Measurements from ENCODE around the gene VPS8. TPM values are rescaled to one million over a fixed set of nuclear protein-coding genes. Genes with fewer than 3 reads are reported as not detected.

VPS8 gene
- total RNA-seq, 4 donors from 2014 or later: 76.5 to 281 (median 163) TPM

GRCh38 chr3:184823990-184824389 is 12.0 kb downstream of the VPS8 start:
- Histone ChIP-seq H3K36me3 (no peaks in the 10 kb centered on the region), H3K27ac (no peak overlapping the region), H3K9me3 (no peaks in the 10 kb centered on the region), H3K4me3 (no peak overlapping the region), H3K4me1 (no peaks in the 10 kb centered on the region), H3K27me3 (no peaks in the 10 kb centered on the region)
- intact Hi-C loops (cut with DNase I; ENCODE audit: low total_unique reads): no loop called here
- no peak for TF ChIP-seq POLR2A (IDR thresholded peaks at IDR 0.05)
- DNase-seq: no peak

GRCh38 chr3:184825121-184825820 is 13.3 kb downstream of the VPS8 start:
- intact Hi-C loops (cut with DNase I; ENCODE audit: low total_unique reads): no loop called here
- H3K4me1 ChIP-seq: no peaks in the 10 kb centered on the region
- no peaks in the 10 kb centered on the region for H3K27me3 ChIP-seq
- no peak for DNase-seq
- H3K4me3 ChIP-seq: no peak overlapping the region
- no peaks in the 10 kb centered on the region for H3K9me3 ChIP-seq
- no peak for TF ChIP-seq POLR2A (IDR thresholded peaks at IDR 0.05)
- TF ChIP-seq, protein P1, sequence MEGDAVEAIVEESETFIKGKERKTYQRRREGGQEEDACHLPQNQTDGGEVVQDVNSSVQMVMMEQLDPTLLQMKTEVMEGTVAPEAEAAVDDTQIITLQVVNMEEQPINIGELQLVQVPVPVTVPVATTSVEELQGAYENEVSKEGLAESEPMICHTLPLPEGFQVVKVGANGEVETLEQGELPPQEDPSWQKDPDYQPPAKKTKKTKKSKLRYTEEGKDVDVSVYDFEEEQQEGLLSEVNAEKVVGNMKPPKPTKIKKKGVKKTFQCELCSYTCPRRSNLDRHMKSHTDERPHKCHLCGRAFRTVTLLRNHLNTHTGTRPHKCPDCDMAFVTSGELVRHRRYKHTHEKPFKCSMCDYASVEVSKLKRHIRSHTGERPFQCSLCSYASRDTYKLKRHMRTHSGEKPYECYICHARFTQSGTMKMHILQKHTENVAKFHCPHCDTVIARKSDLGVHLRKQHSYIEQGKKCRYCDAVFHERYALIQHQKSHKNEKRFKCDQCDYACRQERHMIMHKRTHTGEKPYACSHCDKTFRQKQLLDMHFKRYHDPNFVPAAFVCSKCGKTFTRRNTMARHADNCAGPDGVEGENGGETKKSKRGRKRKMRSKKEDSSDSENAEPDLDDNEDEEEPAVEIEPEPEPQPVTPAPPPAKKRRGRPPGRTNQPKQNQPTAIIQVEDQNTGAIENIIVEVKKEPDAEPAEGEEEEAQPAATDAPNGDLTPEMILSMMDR (IDR thresholded peaks at IDR 0.05): no peak
- H3K27ac ChIP-seq: no peak overlapping the region
- no peaks in the 10 kb centered on the region for H3K36me3 ChIP-seq

DNA sequence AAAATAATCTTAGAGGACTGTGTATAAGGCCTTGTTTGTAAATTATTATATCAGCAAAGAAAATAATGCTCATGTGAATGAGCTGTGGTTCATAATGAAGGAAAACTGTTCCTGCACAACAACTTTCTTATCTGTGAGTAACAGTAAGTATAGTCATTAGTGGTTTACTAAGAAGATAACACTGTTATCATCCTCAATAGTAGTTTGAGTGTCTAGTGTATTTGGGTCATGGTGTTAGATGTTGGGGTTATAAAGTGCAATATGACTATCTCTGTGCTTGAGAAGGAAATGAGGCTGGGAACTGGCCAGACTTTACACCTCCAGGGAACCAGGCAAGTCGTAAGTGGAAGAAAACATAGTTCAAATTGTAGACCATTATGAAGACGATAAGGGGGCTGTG is 15.6 kb downstream of the VPS8 start:
- Histone ChIP-seq H3K36me3 (no peaks in the 10 kb centered on the region), H3K27ac (no peak overlapping the region), H3K9me3 (no peaks in the 10 kb centered on the region), H3K4me3 (no peak overlapping the region), H3K27me3 (no peaks in the 10 kb centered on the region), H3K4me1 (no peaks in the 10 kb centered on the region)
- intact Hi-C loops (cut with DNase I; ENCODE audit: low total_unique reads): no loop called here
- no peak for TF ChIP-seq POLR2A (IDR thresholded peaks at IDR 0.05)
- TF ChIP-seq, protein P1 (IDR thresholded peaks at IDR 0.05): no peak
- DNase-seq: no peak

DNA sequence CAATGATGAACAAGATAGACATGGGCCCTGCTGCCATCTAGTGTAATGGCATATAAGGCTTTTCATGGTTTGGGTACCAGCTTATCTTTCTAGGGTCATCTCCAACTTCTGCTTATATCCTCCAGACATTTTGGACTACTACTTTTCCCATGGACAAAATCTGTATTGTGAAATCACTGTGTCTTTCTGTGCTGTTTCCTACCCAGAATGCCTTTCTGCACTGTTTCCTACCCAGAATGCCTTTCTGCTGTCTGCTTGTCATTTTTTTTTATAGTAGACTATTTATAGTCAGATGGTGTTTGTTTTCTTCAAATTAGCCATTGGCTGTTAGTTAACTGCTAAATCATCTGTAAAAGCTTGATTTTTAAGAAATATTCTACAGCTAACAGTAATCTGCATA is 20.1 kb downstream of the VPS8 start:
- DNase-seq: no peak
- TF ChIP-seq, protein P1 (IDR thresholded peaks at IDR 0.05): no peak
- no peak for TF ChIP-seq POLR2A (IDR thresholded peaks at IDR 0.05)
- no peaks in the 10 kb centered on the region for H3K9me3 ChIP-seq
- intact Hi-C loops (cut with DNase I; ENCODE audit: low total_unique reads): no loop called here
- H3K27ac ChIP-seq: no peak overlapping the region
- no peaks in the 10 kb centered on the region for H3K36me3 ChIP-seq
- no peaks in the 10 kb centered on the region for H3K4me1 ChIP-seq
- H3K4me3 ChIP-seq: no peak overlapping the region
- H3K27me3 ChIP-seq: no peaks in the 10 kb centered on the region

DNA sequence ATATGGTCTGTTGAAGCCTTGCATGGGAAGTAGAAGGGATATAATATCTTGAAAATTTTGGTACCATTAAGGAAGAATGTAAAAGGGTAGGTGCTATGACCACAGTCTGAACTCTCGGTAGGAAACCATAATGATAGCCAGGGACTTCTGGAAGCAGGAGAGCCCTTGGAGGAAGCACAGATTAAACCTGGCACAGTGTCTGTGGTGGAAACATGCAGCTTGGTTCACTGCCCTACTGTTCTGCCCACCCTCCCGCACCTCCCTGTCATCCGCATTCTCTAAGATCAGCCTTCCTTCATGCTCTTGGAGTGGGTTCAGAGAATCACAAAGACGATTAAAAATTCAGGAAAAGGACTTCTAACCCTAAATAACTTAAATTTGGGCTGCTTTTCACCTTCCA is 20.9 kb downstream of the VPS8 start:
- H3K36me3 ChIP-seq: no peaks in the 10 kb centered on the region
- no peak overlapping the region for H3K27ac ChIP-seq
- no peak overlapping the region for H3K4me3 ChIP-seq
- no peaks in the 10 kb centered on the region for H3K4me1 ChIP-seq
- no peaks in the 10 kb centered on the region for H3K27me3 ChIP-seq
- TF ChIP-seq POLR2A (IDR thresholded peaks at IDR 0.05): no peak
- TF ChIP-seq, protein P1 (IDR thresholded peaks at IDR 0.05): no peak
- intact Hi-C loops (cut with DNase I; ENCODE audit: low total_unique reads): no loop called here
- DNase-seq: no peak
- H3K9me3 ChIP-seq: no peaks in the 10 kb centered on the region
